HG02870 (cell line): ENCODE results near the gene RFNG.

Experiments
- ATAC-seq: cut with Tn5 transposase; IDR thresholded peaks from one replicate; pipeline ENCODE4 v1.9.1; 2021; ENCODE audit warnings: mild to moderate bottlenecking, moderate library complexity; ENCODE audit not compliant: unreplicated experiment

RFNG gene

DNA sequence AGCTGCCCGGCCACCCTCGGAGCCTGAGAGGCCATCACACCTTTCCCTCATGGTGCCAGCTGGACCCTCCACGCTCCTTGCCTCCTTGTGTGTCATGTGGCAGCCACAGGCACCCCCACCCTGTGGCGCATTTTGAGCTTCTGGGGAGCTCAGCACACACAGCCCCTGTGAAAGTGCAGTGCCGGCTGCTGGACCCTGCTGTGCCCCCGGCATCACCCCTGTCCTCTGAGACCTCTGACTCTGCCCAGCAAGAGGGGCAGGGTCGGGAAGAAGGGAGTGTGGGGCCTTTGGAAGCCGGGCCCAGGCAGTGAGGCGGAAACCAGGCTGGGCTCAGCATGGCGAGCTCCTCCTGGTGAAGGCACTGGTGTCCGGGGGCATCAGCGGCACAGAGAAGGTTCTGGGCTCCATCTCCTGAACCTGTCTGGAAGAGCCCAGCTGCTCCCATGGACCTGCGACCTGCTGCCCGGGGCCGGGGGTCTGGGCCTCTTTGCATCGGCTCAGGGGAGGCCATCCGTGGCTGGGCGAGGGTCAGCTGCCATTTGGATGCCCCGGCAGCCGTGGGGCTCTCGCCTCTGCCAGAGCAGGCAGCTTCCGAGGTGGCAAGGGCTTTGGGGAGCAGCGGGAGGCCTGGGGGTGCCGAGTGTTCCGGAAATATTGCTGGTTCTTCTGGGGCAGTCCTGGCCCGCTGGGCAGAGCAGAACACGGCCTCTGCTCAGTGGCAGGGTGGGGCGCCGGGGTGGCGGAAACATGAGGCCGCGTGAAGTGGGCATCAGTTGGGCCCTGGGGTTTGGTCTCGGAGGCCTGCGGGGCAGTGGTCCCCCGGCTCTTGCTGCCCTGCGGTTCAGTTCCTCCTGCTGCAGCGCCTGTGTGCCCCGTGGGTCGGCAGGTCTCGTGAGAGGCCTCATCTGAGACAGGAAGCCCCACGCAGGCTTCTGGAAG, 46.8 kb downstream of the RFNG start:
- no peak for ATAC-seq

- no peak for ATAC-seq
Measured at GRCh38 chr17:82003411-82004381, 47.9 kb downstream of the RFNG start.

DNA sequence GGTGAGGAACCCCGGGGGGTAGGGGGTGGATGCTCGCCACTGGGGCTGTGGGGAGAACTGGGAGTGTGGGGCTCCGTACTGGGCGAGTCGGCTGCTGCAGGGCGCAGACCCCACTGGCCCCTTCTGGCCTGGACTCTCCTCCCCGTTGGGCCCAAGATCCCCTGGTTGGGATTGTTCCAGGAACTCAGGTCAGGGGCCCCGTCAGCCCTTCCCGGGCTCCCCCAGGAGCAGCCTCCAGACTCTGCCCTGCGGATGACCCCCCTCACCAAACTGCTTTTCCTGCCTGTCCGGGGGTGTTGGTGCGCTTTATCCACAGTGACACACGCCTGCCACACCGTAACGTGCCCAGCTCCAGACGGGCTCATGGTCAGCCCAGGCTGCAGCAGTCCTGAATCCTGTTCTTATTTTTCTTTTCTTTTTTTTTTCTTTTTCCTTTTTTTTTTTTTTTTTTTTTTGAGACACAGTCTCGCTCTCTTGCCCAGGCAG, 50.0 kb downstream of the RFNG start:
- ATAC-seq = no peak

GRCh38 chr17:82000803-82001570, 50.6 kb downstream of the RFNG start:
- no peak for ATAC-seq

DNA sequence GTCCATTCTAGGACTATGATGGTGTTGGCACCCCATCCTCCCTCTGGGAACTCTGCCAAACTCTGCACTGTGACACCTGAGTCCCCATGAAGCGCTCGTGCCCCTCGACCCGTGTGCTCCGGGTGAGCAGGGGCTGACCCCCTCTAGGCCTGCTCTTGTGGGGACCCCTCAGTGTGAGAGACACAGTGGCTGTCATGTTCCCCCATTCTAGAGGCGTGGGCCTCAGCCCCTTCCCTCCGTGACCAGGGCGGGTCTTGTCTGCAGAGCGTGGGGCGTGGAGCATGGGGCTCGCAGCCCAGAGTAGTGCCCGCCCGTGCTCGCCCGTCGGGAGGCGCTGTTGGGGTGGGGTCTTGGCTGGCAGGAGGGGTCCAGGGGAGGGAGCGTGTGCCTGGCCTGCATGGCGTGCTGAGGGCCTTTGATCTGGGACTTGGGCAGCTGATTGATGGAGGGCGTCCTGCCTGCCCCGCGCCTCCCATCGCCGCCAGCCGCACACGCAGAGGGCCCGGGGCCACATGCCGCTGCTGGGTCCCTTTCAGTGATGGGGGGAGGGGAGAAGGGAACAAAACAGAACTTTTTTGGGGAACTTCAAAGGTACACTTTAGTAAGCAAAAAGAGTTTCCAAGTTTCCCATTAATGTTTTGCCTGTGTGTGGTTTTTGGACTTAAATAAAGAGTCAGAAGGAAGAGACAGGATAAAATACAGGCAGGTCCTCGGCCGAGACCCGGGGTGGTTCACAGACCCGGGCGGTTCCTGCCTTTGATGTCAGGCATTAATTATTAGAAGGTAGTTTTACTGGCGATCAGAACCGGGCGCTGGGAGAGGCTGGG, 51.4 kb downstream of the RFNG start:
- no peak for ATAC-seq

- no peak for ATAC-seq
Measured at GRCh38 chr17:81999587-81999975, 52.0 kb downstream of the RFNG start.

GRCh38 chr17:81998691-81999438, 52.7 kb downstream of the RFNG start:
- no peak for ATAC-seq

- ATAC-seq = no peak
Measured at GRCh38 chr17:81998212-81998611, 53.4 kb downstream of the RFNG start.
